Mucosa of gallbladder (tissue), 1 donor: Measurements from ENCODE around the gene CCNH. TPM values are rescaled to one million over a fixed set of nuclear protein-coding genes. Genes with fewer than 3 reads are reported as not detected.

Experiments
- DNase-seq: peaks from one replicate; pipeline ENCODE4 v3.0.0-alpha.2; 2020; ENCODE audit warnings: low spot score
- total RNA-seq: library from RNA; stranded (reverse); gene quantifications from one replicate; pipeline ENCODE4 v1.2.1, GENCODE V29; 2021
- donor health status: DM: no; HTN: no; CAD: no.

Gene CCNH
- total RNA-seq, 1 donor from 2014 or later, result 35.8 TPM

GRCh38 chr5:87360132-87360531 lies 52.6 kb downstream of the CCNH start:
- DNase-seq, result no peak

GRCh38 chr5:87359106-87359505 lies 53.6 kb downstream of the CCNH start:
- DNase-seq, result no peak

- no peak for DNase-seq
Observed at GRCh38 chr5:87354496-87354895, 58.2 kb downstream of the CCNH start.

- DNase-seq, result no peak
Observed at GRCh38 chr5:87347841-87348240, 64.9 kb downstream of the CCNH start.

GRCh38 chr5:87347272-87347671 lies 65.5 kb downstream of the CCNH start:
- DNase-seq, result no peak

Other genes with a start within 250 kb of the CCNH start
- gene RASA1, start 145.0 kb downstream of the CCNH start, total RNA-seq, result 25.6 TPM